PC-3 (cell line): ENCODE measurements around the gene EFEMP1.

ENCODE experiments used
- EZH2 ChIP-seq: fragments of 300-600 bp; sonication (generic); IDR thresholded peaks from one replicate; pipeline ENCODE4 v1.6.1; 2017; ENCODE audit warnings: antibody characterized with exemption, mild to moderate bottlenecking, low read length; ENCODE audit not compliant: unreplicated experiment
- EZH2phosphoT487 ChIP-seq: fragments of 300-600 bp; sonication (generic); IDR thresholded peaks from 2 replicates; pipeline ENCODE4 v1.6.1; 2018; ENCODE audit warnings: mild to moderate bottlenecking, antibody characterized with exemption, low read length, borderline replicate concordance
- TF ChIP-seq, protein P1 (sequence below): fragments of 300-600 bp; sonication (generic); conservative IDR thresholded peaks from 2 replicates; pipeline ENCODE4 v1.5.1; 2017; ENCODE audit warnings: antibody characterized with exemption, low read depth, mild to moderate bottlenecking, low read length

DNA sequence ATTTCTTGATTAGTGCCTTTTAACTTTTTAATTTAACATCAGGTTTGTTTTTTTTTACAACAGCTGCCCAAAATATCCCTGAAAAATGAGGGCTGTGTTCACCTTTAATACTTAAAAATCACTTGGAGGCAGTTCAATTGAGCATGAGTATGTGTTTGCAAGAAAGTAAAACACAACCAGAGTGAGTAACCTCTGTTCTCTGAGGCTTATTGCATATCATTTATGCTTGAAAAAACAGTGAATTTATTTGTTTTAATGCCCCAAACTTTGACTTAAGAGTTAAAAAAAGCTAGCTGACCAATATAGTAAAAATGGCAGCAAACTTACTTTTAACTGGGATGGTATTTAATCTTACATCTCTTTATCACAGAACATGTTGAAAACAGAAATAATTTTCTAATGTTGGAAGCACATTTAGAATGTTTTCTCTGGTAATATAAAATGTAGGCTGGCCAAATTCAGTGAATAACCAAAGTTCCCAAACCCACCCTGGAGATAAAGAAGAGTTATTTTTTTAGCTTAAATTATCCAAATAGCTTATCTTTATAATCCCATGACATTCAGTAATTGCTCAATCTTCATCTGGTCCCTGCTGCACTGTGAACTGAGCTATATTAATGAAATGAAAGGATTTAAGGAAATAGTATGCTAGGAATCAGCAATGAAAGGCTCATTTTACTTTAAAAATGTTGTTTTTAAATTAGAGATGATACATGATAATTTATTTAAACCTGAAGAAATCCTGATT is 24.8 kb upstream of the EFEMP1 start:
- TF ChIP-seq, protein P1, sequence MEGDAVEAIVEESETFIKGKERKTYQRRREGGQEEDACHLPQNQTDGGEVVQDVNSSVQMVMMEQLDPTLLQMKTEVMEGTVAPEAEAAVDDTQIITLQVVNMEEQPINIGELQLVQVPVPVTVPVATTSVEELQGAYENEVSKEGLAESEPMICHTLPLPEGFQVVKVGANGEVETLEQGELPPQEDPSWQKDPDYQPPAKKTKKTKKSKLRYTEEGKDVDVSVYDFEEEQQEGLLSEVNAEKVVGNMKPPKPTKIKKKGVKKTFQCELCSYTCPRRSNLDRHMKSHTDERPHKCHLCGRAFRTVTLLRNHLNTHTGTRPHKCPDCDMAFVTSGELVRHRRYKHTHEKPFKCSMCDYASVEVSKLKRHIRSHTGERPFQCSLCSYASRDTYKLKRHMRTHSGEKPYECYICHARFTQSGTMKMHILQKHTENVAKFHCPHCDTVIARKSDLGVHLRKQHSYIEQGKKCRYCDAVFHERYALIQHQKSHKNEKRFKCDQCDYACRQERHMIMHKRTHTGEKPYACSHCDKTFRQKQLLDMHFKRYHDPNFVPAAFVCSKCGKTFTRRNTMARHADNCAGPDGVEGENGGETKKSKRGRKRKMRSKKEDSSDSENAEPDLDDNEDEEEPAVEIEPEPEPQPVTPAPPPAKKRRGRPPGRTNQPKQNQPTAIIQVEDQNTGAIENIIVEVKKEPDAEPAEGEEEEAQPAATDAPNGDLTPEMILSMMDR, result no peak
- TF ChIP-seq EZH2 (no peak), EZH2phosphoT487 (no peak)
